GM18907 (cell line): ENCODE results near the gene PCGF1.
"Not testable (repeated sequence)": the region's sequence is repeated elsewhere in the genome, so short reads cannot be mapped to it uniquely, and the experiment has no call there.

Experiments used
- ATAC-seq: cut with Tn5 transposase; IDR thresholded peaks from one replicate; pipeline ENCODE4 v1.9.1; 2021; ENCODE audit warnings: mild to moderate bottlenecking, moderate library complexity; ENCODE audit not compliant: unreplicated experiment

The PCGF1 gene

DNA sequence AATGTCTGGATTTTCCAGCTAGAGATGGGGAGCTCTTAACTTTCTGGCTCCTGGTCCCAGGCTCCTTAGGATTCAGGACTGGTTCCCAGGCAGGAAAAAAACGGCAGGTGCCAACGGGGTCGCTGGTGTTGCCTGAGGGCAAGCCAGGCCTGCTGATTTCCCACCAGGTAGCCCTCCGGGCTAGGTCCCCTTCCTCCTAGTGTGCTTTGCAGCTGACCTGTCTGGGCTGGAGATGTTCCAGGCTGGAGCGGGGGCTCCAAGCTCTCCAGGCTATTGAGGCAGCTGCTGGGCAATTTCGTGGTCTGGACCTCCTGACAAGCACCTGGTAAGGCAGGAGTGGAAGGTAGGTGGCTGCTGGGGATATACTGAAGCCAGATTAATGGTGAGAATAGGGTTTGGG is 33.0 kb downstream of the PCGF1 start:
- ATAC-seq: no peak

DNA sequence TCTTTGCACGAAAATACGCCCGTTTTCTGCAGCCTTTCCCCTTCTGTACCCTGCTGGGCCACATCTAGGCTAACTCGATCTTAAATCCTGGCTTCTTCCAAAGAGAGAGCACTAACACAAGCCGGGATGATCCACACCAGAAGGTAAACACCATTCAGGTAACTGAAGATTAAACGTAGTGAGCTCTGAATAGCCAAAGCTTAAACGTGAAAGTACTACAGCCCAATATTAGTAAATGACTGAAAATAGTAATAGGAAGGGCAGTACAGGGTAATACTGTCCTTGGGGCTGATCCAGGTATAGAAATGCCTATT is 34.6 kb downstream of the PCGF1 start:
- ATAC-seq: peak; percentile 2

DNA sequence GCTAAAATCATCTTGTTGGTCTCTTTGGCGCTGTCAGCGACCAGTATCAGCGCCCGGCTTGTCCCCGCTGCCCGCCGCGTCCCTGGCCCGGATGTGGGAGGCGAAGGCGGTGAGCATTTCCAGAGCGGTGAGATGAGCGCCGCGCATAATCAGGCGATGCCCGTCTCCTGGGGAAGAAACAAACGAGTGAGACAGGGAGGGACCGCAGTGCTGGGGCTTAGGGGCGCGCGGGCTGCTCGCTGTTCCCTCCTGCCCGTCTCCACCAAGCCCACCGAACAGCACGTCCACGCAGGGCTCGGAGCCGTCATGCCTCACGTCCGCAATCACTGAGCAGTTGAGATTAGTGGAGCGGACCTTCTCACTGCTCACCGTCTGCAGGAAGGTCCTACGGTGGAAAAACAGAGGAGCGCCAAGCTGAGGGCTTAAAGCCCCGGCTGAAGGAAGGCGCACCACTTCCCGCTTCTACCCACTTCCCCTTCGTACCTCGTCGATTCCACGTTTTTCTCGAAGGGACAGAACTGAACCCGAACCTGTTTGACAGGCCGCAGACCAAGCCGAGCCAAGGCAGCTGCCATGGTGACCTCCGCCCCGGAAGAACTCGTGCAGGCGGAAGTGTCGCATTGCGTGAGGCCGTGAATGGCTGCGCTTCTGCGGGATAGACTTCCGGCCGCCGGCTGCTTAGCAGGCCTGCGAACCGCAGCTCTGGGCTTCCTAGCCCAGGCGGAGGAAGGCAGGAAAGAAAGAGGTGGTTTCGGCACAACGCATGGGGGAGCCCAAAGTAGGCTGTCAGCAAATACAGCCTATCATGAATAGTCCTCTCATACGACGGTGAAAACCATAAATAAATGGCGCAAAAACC is 35.2 kb downstream of the PCGF1 start, which contains the start of gene MRPL53:
Gene MRPL53 (minus strand): TSS at position 595 of the 859 bp plus-strand sequence. CDS start 20 bp downstream, at position 575.
- peak; percentile 89 for ATAC-seq

DNA sequence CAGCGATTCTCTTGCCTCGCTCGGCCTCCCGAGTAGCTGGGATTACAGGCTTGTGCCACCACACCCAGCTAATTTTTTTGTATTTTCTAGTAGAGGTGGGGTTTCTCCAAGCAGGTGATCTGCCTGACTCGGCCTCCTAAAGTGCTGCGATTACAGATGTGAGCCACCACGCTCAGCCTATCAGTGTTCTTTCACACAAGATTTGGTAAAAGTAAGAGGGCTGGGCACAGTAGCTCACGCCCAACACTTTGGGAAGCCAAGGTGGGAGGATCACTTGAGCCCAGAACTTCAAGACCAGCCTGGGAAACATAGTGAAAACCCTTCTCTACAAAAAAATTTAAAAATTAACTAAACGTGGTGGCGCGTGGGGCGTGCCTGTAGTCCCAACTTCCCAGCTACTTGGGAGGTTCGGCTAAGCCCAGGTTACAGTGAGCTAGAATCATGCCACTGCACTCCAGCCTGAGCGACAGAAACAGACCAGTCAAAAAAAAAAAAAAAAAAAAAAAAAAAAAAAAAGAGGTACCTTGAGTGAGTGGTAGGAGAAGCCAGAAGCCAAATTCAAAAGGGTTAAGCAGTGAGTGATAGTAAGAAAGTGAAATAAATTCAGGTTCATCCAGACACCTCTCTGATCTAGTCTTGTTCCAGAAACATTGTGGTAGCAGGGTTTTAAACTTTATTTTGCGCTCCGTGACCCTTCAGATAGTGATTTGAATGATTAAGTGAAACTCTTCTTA is 36.0 kb downstream of the PCGF1 start:
- ATAC-seq: no peak

DNA sequence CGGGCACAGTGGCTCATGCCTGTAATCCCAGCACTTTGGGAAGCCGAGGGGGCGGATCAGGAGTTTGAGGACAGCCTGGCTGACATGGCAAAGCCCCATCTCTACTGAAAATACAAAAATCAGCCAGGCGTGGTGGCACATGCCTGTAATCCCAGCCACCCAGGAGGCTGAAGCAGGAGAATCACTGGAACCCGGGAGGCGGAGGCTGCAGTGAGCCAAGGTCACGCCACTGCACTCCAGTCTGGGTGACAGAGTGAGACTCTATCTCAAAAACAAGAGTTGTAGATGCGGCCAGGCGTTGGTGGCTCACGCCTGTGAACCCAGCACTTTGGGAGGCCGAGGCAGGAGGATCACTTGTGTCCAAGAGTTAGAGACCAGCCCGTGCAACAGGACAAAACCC is 36.8 kb downstream of the PCGF1 start:
- ATAC-seq: not testable (repeated sequence)

DNA sequence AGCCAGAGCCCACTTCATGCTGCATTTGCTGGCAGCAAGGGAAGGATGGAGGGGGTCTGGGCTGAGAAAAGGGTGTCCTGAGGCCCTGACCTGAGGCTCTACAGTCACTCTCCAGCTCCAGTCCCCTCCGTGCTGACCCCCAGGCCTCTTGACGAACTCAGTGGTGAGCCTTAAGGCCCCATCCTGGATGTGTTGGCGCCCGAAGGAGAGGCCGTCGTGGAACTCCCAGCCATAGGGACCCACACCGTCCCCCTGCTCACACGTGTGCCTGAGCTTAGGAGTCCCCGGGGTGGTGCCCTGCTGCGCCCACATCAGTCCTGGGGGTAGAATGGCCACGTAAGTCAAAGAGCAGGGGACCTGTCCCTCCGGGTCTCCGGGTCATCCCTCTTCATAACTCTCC is 43.1 kb downstream of the PCGF1 start:
- no peak for ATAC-seq

DNA sequence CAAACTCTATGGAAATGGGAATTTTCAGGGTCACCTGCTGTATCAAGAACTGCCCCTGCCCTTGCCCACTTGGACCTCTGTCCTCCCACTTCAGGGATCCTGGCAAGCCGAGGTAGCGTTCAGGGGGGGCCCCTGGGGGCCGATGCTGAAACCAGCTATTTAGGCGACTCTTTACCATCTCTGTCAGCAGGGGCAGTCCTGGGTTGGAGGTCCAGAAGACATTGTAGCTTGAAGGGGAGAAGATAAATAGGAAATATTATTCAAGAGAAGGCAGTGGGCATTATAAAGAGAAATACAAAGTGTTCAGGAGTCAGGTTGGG is 44.7 kb downstream of the PCGF1 start:
- ATAC-seq: no peak

DNA sequence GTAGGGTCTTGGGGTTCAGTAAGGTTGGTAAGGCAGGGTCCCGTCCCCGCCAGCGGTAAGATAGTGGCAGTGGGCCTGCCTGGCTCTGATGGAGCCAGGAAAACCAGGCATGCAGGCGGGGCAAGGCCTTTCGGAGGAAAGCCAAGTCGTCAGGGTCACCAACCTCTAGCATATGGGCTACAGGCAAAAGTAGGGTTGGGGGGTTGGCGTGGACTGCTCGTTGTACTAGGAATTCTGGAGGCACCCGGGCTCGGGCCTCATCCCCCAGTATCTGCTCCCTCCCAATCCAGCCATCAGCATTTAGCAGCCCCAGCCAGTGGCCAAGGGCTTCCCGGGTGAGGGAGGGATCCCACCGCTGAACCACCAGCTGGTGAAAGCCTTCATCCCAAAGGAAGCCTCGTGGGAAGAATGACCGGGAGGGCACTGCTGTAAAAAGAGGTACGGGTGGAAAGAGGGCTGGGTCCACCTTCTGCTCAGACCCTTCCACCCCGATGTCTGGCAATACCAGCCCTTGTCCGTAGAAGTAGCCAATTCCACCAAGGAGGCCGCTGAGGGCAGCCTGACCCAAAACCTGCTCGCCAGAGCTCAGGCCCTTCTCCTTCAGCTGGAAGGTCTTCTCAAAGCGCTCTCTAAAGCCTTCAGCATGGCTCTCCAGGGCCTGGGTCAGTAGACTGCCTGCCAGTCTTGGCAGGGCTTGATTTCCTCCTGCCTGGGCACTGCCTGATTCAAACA is 45.3 kb downstream of the PCGF1 start:
- no peak for ATAC-seq

DNA sequence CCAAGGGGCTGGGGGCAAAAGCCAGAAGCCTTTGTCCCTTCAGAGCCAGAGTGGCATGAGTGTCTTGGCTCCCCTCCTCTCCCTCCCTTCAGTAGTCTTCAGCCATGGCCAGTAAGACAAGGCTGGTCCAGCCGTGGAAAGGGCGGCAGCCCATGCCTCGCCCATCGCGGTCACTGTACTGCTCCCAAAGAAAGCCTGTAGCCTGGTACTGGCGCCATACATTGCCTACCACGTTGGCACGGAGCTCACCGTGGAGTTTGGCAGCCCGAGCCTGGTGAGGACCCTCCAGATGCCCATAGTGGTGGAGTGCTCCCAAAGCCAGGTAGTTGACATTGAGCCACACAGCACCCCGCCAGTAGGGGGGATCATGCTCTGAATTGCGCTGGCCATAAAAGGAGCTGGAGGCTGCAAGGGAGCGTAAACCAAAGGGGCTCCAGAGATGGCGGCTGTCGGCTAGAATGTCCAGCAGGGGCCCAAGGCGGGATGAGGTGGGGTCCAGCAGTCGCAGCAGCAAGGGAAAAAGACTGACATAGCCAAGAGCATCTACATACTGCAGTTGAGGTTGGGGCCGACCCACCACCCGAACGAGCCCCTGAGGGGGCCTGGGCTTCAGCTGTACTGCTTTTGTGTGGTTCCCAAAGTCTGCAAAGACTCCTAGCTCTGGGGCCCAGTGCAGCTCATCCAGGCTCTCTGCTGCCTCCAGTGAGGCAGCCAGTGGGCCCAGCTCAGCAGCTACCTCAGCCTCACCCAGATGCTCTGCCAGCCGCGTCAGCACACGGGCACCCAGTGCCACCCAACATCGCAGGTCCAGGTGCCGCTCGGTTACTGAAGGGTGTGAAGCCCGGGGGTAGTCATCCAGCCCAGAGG is 46.1 kb downstream of the PCGF1 start:
- no peak for ATAC-seq

DNA sequence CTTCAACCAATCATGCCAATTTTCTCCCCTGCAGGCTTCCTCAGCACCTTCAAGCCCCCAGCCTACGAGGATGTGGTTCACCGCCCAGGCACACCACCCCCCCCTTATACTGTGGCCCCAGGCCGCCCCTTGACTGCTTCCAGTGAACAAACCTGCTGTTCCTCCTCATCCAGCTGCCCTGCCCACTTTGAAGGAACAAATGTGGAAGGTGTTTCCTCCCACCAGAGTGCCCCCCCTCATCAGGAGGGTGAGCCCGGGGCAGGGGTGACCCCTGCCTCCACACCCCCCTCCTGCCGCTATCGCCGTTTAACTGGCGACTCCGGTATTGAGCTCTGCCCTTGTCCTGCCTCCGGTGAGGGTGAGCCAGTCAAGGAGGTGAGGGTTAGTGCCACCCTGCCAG is 47.3 kb downstream of the PCGF1 start:
- not testable (repeated sequence) for ATAC-seq

DNA sequence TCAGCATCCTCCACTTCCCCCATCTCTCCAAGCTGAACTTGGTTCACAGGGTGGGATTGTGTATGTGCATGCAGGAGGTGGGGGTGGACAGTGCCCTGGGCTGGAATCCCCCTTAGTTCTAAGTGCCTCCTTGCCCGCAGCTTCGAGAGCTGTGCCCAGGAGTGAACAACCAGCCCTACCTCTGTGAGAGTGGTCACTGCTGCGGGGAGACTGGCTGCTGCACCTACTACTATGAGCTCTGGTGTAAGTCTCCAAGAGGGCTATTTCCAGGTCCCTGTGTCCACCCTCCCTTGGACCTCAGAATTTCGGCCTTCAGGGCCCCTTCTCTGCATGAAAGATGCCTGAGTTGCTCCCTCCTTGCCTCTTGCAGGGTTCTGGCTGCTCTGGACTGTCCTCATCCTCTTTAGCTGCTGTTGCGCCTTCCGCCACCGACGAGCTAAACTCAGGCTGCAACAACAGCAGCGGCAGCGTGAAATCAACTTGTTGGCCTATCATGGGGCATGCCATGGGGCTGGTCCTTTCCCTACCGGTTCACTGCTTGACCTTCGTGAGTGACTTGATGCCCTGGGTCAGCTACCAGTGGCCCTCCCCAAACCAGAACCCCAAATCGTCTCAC is 47.9 kb downstream of the PCGF1 start:
- ATAC-seq: not testable (repeated sequence)

DNA sequence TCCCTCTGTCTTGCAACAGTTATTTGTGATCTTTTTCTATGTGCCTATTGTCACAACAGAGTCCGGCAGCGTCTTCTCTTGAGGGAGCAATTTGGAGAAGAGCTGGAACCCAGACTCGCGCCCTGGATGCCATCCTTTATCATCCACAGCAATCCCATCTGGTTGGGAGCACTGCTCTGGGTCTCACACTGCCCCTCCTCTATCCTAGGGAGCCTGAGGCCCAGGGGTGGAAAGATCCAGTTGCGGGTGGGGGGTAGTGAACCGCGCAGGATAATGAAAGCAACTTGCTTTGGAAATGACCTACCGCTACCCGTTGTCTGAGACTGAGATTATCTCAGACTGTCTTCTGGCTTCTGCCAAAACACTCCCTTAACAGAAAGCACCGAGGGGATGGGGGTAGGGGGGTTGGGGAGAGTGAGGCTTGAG is 48.5 kb downstream of the PCGF1 start:
- no peak for ATAC-seq

DNA sequence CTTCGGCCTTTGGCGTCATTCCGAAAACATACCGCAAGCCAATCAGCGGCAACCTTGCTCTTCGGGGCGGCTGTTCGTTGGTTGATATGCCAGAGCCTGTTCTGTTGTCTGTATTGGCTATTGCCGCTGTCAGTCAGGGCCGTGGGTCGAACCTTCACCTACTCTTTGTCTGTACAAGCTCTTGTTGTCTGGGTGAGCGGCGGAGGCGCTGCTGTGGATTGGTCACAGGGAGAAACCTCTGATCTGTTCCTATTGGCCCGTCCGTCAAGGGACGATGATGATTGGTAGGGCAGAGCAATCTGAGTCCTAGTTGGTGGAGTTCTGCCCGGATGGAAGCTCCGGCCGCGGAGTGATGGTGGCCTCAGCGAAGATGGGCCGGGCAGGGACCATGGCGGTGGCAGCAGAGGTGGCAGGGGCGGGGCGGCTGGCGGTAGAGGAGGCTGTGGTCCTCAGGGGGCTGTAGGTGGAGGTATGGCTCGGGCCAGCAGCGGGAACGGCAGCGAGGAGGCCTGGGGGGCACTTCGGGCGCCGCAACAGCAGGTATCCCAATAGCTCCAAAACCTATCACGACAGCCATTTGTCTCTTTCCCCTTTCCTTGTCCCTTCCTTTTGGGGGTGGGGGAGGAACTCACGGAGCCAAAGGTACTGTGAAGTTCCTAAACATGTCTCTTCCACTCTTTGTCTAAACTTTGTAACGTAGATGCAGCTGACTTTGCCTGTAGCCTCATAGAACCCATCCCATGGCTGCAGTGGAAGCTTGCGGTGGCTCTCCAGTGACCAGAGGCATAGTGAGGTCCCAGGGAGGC is 49.2 kb downstream of the PCGF1 start, which contains the start of gene WBP1:
Gene WBP1 (plus strand): TSS at position 307 of the 806 bp plus-strand sequence. CDS start 165 bp downstream, at position 472.
- peak; percentile 85 for ATAC-seq

DNA sequence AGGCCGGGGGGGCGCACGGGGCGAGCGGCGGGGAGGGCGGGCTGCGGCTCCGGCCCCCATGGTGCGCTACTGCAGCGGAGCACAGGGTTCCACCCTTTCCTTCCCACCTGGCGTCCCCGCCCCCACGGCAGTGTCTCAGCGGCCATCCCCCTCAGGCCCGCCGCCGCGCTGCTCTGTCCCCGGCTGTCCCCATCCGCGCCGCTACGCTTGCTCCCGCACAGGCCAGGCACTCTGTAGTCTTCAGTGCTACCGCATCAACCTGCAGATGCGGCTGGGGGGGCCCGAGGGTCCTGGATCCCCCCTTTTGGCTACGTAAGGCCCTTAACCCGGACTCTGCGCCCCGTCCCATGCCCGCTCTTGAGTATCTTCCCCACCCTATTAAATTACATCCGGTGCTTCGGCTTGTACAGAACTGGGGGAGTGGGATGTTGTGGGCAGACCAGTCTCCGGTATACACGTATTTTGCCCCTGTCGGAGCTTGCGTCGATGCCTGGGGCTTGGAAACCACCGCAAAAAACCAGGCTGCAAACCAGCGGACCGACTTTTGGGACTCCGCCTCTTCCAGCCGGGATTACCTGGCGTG is 49.9 kb downstream of the PCGF1 start:
- ATAC-seq: peak; percentile 38

DNA sequence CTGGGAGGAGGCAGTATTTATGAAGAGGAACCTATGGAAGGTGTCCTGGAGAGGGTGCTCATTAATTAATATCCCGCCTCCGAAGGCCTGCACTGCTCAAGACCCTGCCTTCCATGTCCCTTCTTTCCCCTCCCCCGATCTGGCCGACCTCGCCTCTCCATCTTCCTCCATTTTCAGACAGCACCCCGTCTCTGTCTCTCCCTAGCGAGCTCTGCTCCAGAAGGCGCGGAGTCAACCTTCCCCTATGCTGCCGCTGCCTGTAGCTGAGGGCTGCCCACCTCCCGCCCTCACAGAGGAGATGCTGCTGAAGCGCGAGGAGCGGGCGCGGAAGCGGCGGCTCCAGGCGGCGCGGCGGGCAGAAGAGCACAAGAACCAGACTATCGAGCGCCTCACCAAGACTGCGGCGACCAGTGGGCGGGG is 50.4 kb downstream of the PCGF1 start:
- ATAC-seq: no peak
